Measurements from ENCODE around the gene ABCA12.

DNA sequence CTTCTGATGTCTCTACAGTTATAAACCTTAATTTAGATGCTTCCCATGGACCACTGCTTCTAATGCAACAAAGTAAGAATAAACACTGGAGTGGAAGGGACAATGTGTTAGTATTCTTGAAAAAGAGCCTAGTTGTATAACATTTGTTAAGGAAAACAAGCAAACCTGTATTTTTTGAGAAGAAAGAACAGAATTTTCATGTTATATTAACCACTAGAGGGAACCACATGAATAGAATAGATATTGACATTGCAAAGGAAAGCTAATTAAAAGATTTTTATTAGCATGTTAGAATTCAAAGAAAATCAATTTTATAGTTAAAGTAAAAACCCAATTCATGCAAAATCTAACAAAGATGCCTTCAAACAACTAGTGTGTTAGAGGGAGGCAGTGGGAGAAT, 177.7 kb downstream of the ABCA12 start:
- TF ChIP-seq, protein P1, sequence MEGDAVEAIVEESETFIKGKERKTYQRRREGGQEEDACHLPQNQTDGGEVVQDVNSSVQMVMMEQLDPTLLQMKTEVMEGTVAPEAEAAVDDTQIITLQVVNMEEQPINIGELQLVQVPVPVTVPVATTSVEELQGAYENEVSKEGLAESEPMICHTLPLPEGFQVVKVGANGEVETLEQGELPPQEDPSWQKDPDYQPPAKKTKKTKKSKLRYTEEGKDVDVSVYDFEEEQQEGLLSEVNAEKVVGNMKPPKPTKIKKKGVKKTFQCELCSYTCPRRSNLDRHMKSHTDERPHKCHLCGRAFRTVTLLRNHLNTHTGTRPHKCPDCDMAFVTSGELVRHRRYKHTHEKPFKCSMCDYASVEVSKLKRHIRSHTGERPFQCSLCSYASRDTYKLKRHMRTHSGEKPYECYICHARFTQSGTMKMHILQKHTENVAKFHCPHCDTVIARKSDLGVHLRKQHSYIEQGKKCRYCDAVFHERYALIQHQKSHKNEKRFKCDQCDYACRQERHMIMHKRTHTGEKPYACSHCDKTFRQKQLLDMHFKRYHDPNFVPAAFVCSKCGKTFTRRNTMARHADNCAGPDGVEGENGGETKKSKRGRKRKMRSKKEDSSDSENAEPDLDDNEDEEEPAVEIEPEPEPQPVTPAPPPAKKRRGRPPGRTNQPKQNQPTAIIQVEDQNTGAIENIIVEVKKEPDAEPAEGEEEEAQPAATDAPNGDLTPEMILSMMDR (IDR thresholded peaks at IDR 0.05): no peak
- TF ChIP-seq POLR2A (IDR thresholded peaks at IDR 0.05): no peak

All from body of pancreas (tissue), 4 donors.